ENCODE data around the gene JAZF1. TPM values are rescaled to one million over a fixed set of nuclear protein-coding genes. Genes with fewer than 3 reads are reported as not detected.

The JAZF1 gene
- polyA plus RNA-seq, 3 donors from 2014 or later: 17.7 to 40.2 (median 25.9) TPM

- Mint-ChIP-seq H3K36me3 (peaks cover 4 to 8% (median 7%) of the 10 kb centered on the region in 3 donors), H3K4me3 (peak overlapping the region; percentile 51 to 72 (median 69)), H3K4me1 (peaks cover 100% of the 10 kb centered on the region in 2 donors), H3K9me3 (peaks cover 4 to 17% (median 8%) of the 10 kb centered on the region in 6 donors), H3K27me3 (ENCODE audit: low read depth in 3 of 3) (peaks cover 0 to 13% (median 2%) of the 10 kb centered on the region in 3 donors), H3K27ac (peak overlapping the region; percentile 89 to 96 (median 93))
- peak; percentile 77 to 79 (median 78) for DNase-seq
These were observed 23.1 kb upstream of the JAZF1 start for GRCh38 chr7:28203508-28204240.

GRCh38 chr7:28202222-28202621 is 21.6 kb upstream of the JAZF1 start:
- Mint-ChIP-seq H3K4me1 (peaks cover 96 to 99% of the 10 kb centered on the region in 2 donors), H3K36me3 (peaks cover 0 to 4% (median 1%) of the 10 kb centered on the region in 3 donors), H3K27ac (peak overlapping the region in 5 of 6 donors; percentile 89 to 96 (median 93)), H3K27me3 (ENCODE audit: low read depth in 3 of 3) (peaks cover 0 to 13% (median 2%) of the 10 kb centered on the region in 3 donors), H3K9me3 (peaks cover 0 to 6% (median 3%) of the 10 kb centered on the region in 6 donors), H3K4me3 (peak overlapping the region in 1 of 5 donors; percentile 42)
- DNase-seq: no peak

GRCh38 chr7:28201131-28201530 is 20.5 kb upstream of the JAZF1 start:
- peak overlapping the region; percentile 72 to 83 (median 76) for H3K4me3 Mint-ChIP-seq
- no peaks in the 10 kb centered on the region for H3K36me3 Mint-ChIP-seq
- peak overlapping the region; percentile 89 to 94 (median 92) for H3K27ac Mint-ChIP-seq
- peaks cover 0 to under 1% (median 0%) of the 10 kb centered on the region in 6 donors for H3K9me3 Mint-ChIP-seq
- no peak for DNase-seq
- peaks cover 96 to 99% of the 10 kb centered on the region in 2 donors for H3K4me1 Mint-ChIP-seq
- peaks cover 0 to 13% (median 0%) of the 10 kb centered on the region in 3 donors for H3K27me3 Mint-ChIP-seq (ENCODE audit: low read depth in 3 of 3)

GRCh38 chr7:28200598-28200997 is 20.0 kb upstream of the JAZF1 start:
- H3K4me3 Mint-ChIP-seq: peak overlapping the region; percentile 72 to 83 (median 76)
- H3K4me1 Mint-ChIP-seq: peaks cover 96 to 99% of the 10 kb centered on the region in 2 donors
- H3K27ac Mint-ChIP-seq: peak overlapping the region; percentile 89 to 94 (median 92)
- DNase-seq: peak; percentile 77 to 80 (median 78)
- H3K36me3 Mint-ChIP-seq: no peaks in the 10 kb centered on the region
- H3K27me3 Mint-ChIP-seq (ENCODE audit: low read depth in 3 of 3): peaks cover 0 to 13% (median 0%) of the 10 kb centered on the region in 3 donors
- H3K9me3 Mint-ChIP-seq: no peaks in the 10 kb centered on the region

- no peaks in the 10 kb centered on the region for H3K36me3 Mint-ChIP-seq
- no peaks in the 10 kb centered on the region for H3K9me3 Mint-ChIP-seq
- H3K27ac Mint-ChIP-seq: peak overlapping the region; percentile 20 to 59 (median 42)
- peaks cover 0 to 13% (median 2%) of the 10 kb centered on the region in 3 donors for H3K27me3 Mint-ChIP-seq (ENCODE audit: low read depth in 3 of 3)
- H3K4me3 Mint-ChIP-seq: peak overlapping the region in 4 of 5 donors; percentile 24 to 53 (median 40)
- peaks cover 96 to 99% of the 10 kb centered on the region in 2 donors for H3K4me1 Mint-ChIP-seq
- DNase-seq: no peak
These were observed 18.5 kb upstream of the JAZF1 start for GRCh38 chr7:28199021-28199510.

GRCh38 chr7:28195910-28196620 is 15.5 kb upstream of the JAZF1 start:
- H3K4me3 Mint-ChIP-seq: peak overlapping the region; percentile 67 to 81 (median 75)
- H3K36me3 Mint-ChIP-seq: peaks cover 0 to 4% (median 1%) of the 10 kb centered on the region in 3 donors
- peaks cover 78 to 85% of the 10 kb centered on the region in 2 donors for H3K4me1 Mint-ChIP-seq
- H3K27ac Mint-ChIP-seq: peak overlapping the region; percentile 86 to 96 (median 94)
- H3K9me3 Mint-ChIP-seq: no peaks in the 10 kb centered on the region
- peaks cover 0 to 2% (median 0%) of the 10 kb centered on the region in 3 donors for H3K27me3 Mint-ChIP-seq (ENCODE audit: low read depth in 3 of 3)
- peak in 2 of 3 donors; percentile 37 to 38 for DNase-seq

GRCh38 chr7:28192786-28193585 is 12.4 kb upstream of the JAZF1 start:
- H3K27ac Mint-ChIP-seq: peak overlapping the region in 2 of 6 donors; percentile 16 to 25
- H3K9me3 Mint-ChIP-seq: no peaks in the 10 kb centered on the region
- H3K4me3 Mint-ChIP-seq: peak overlapping the region in 1 of 5 donors; percentile 44
- H3K27me3 Mint-ChIP-seq (ENCODE audit: low read depth in 3 of 3): peaks cover 0 to 2% (median 0%) of the 10 kb centered on the region in 3 donors
- peaks cover 0 to 18% (median 15%) of the 10 kb centered on the region in 3 donors for H3K36me3 Mint-ChIP-seq
- peaks cover 65 to 76% of the 10 kb centered on the region in 2 donors for H3K4me1 Mint-ChIP-seq
- DNase-seq: no peak

GRCh38 chr7:28191751-28192150 is 11.2 kb upstream of the JAZF1 start:
- no peaks in the 10 kb centered on the region for H3K9me3 Mint-ChIP-seq
- DNase-seq: no peak
- peaks cover 0 to 2% (median 0%) of the 10 kb centered on the region in 3 donors for H3K27me3 Mint-ChIP-seq (ENCODE audit: low read depth in 3 of 3)
- H3K27ac Mint-ChIP-seq: peak overlapping the region in 2 of 6 donors; percentile 9 to 34
- H3K4me1 Mint-ChIP-seq: peaks cover 54 to 64% of the 10 kb centered on the region in 2 donors
- no peak overlapping the region for H3K4me3 Mint-ChIP-seq
- peaks cover 0 to 24% (median 17%) of the 10 kb centered on the region in 3 donors for H3K36me3 Mint-ChIP-seq

- peaks cover 0 to 24% (median 17%) of the 10 kb centered on the region in 3 donors for H3K36me3 Mint-ChIP-seq
- DNase-seq: no peak
- peaks cover 49 to 58% of the 10 kb centered on the region in 2 donors for H3K4me1 Mint-ChIP-seq
- H3K27me3 Mint-ChIP-seq (ENCODE audit: low read depth in 3 of 3): peaks cover 0 to 2% (median 0%) of the 10 kb centered on the region in 3 donors
- no peak overlapping the region for H3K4me3 Mint-ChIP-seq
- H3K9me3 Mint-ChIP-seq: no peaks in the 10 kb centered on the region
- peak overlapping the region in 1 of 6 donors; percentile 34 for H3K27ac Mint-ChIP-seq
These were observed 10.6 kb upstream of the JAZF1 start for GRCh38 chr7:28191184-28191583.

- H3K27me3 Mint-ChIP-seq (ENCODE audit: low read depth in 3 of 3): peaks cover 0 to 2% (median 0%) of the 10 kb centered on the region in 3 donors
- H3K36me3 Mint-ChIP-seq: peaks cover 0 to 24% (median 20%) of the 10 kb centered on the region in 3 donors
- peaks cover 39 to 49% of the 10 kb centered on the region in 2 donors for H3K4me1 Mint-ChIP-seq
- peak overlapping the region; percentile 19 to 50 (median 40) for H3K4me3 Mint-ChIP-seq
- peak overlapping the region; percentile 10 to 82 (median 54) for H3K27ac Mint-ChIP-seq
- DNase-seq: no peak
- H3K9me3 Mint-ChIP-seq: no peaks in the 10 kb centered on the region
These were observed 9.6 kb upstream of the JAZF1 start for GRCh38 chr7:28190077-28190710.

- Mint-ChIP-seq H3K27me3 (ENCODE audit: low read depth in 3 of 3) (peaks cover 0 to 5% (median 0%) of the 10 kb centered on the region in 3 donors), H3K27ac (no peak overlapping the region), H3K4me3 (no peak overlapping the region), H3K9me3 (no peaks in the 10 kb centered on the region), H3K36me3 (peaks cover 0 to 29% (median 20%) of the 10 kb centered on the region in 3 donors), H3K4me1 (peaks cover 38 to 46% of the 10 kb centered on the region in 2 donors)
- DNase-seq: no peak
These were observed 6.4 kb upstream of the JAZF1 start for GRCh38 chr7:28187012-28187411.

- DNase-seq: no peak
- Mint-ChIP-seq H3K4me1 (peaks cover 34 to 35% of the 10 kb centered on the region in 2 donors), H3K36me3 (peaks cover 0 to 15% (median 6%) of the 10 kb centered on the region in 3 donors), H3K27ac (peak overlapping the region in 2 of 6 donors; percentile 4 to 61), H3K9me3 (no peaks in the 10 kb centered on the region), H3K4me3 (no peak overlapping the region), H3K27me3 (ENCODE audit: low read depth in 3 of 3) (peaks cover 7 to 27% (median 16%) of the 10 kb centered on the region in 3 donors)
These were observed 3.0 kb upstream of the JAZF1 start for GRCh38 chr7:28183627-28184026.

Data from immature natural killer cell (primary cell).